Right lobe of liver (tissue), 6 donors: ENCODE measurements around the gene CUEDC1. TPM values are rescaled to one million over a fixed set of nuclear protein-coding genes. Genes with fewer than 3 reads are reported as not detected.

Experiments
- ATAC-seq, 4 donors: fragments of 200-7000 bp; cut with Tn5 transposase; one replicate each; pipeline ENCODE4 v1.9.1; 2020; ENCODE audit warnings: mild to moderate bottlenecking in 4 of 4, moderate library complexity in 4 of 4
- DNase-seq, 3 donors: peaks; one replicate each; pipeline ENCODE4 v3.0.0-alpha.2; 2020
- H3K27ac ChIP-seq, 3 donors: fragments of 200-600 bp; one replicate each; pipeline ENCODE4 v1.8.0; 2022
- H3K27me3 ChIP-seq, 2 donors: fragments of 200-600 bp; one replicate each; pipeline ENCODE4 v1.8.0; 2022
- H3K36me3 ChIP-seq, 4 donors: fragments of 200-600 bp; sonication (generic) in 1 of 4; one replicate each; pipeline versions ENCODE4 v1.5.1 to v1.8.0; 2017 to 2022; ENCODE audit warnings: control low read depth in 1 of 4
- H3K4me1 ChIP-seq, 4 donors: fragments of 200-600 bp; sonication (generic) in 1 of 4; one replicate each; pipeline versions ENCODE4 v1.5.1 to v1.8.0; 2017 to 2022; ENCODE audit warnings: control low read depth in 1 of 4
- H3K4me3 ChIP-seq, 3 donors: fragments of 200-600 bp; one replicate each; pipeline ENCODE4 v1.8.0; 2022
- H3K9me3 ChIP-seq, 4 donors: fragments of 200-600 bp; sonication (generic) in 1 of 4; one replicate each; pipeline versions ENCODE4 v1.5.1 to v1.8.0; 2017 to 2022; ENCODE audit warnings: control low read depth in 1 of 4
- POLR2A ChIP-seq: fragments of 450-650 bp; IDR thresholded peaks from one replicate; pipeline ENCODE4 v1.6.1; 2017; ENCODE audit warnings: antibody characterized with exemption, mild to moderate bottlenecking
- WGBS: methylation state at CpG from one replicate; pipeline ENCODE4 v1.1.6; 2018; ENCODE audit warnings: low coverage, low lambda C conversion rate; ENCODE audit not compliant: insufficient coverage; ENCODE audit errors: missing lambda C conversion rate; 5-methylcytosine and 5-hydroxymethylcytosine counted together
- intact Hi-C, 2 donors: fragments of 100-400 bp; cut with DNase I; formaldehyde crosslinking; loops; one replicate each; pipeline versions ENCODE4 v1.11.2 to v1.14.1; 2022
- total RNA-seq, 6 experiments: library from RNA; depleted of rRNA in 2 of 6; stranded (reverse); fragments of >200 nt in 2 of 6; fragmentation: NEBNext Ultra II Directional in 3 of 6; extraction: Animal tissue kit (Norgen Biotek cat#: 25700) in 3 of 6; gene quantifications; one replicate each; pipeline versions ENCODE4 v1.1.0 to v1.2.4, GENCODE V29; 2016 to 2023
- TF ChIP-seq, protein P1 (sequence below), 4 donors: fragments of 200-600 bp in 3 of 4; fragments of 450-650 bp in 1 of 4; IDR thresholded peaks; one replicate each; pipeline versions ENCODE4 v1.5.1 to v1.8.0; 2016 to 2022; ENCODE audit warnings: antibody characterized with exemption in 4 of 4, mild to moderate bottlenecking in 2 of 4
- donor health status: DM: no; HTN: yes; CAD: no.
- donor health status: DM: no; HTN: no; CAD: no.
- donor health status: DM: no; HTN: no; CAD: no.
- donor health status: DM: no; HTN: yes; CAD: no.
- donor health status: DM: no; HTN: yes; CAD: no.

CUEDC1 gene
- total RNA-seq, 6 experiments from 2014 or later, result 4.0 to 8.5 (median 5.5) TPM

DNA sequence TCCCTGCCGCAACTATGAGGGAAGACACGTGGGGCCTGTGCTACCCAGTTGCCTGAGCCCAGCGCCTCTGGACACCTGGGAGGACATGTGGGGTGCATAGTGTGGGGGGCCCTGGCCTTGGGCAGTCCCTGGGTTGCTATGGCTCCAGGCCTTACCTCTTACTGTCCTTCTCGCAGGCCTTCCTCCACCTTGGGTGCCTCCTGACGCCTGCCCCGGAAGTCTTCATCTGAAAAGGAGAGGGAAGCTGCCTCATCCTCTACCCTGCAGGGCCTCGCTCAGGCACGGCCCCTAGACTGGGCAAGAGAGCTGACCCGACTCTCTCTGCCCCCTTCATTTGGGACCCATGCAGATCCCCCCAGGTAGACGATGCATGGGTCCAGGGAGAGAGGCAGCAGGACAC, 88.9 kb downstream of the CUEDC1 start:
- Histone ChIP-seq H3K27ac (no peak overlapping the region), H3K4me1 (peaks cover 0 to 7% (median 0%) of the 10 kb centered on the region in 4 donors), H3K4me3 (no peak overlapping the region), H3K27me3 (peaks cover 0 to 6% of the 10 kb centered on the region in 2 donors), H3K9me3 (no peaks in the 10 kb centered on the region), H3K36me3 (no peaks in the 10 kb centered on the region)
- WGBS, result 68% methylated on average over 3 of the region's 10 CpGs
- DNase-seq, result no peak
- TF ChIP-seq POLR2A, result no peak
- TF ChIP-seq, protein P1, sequence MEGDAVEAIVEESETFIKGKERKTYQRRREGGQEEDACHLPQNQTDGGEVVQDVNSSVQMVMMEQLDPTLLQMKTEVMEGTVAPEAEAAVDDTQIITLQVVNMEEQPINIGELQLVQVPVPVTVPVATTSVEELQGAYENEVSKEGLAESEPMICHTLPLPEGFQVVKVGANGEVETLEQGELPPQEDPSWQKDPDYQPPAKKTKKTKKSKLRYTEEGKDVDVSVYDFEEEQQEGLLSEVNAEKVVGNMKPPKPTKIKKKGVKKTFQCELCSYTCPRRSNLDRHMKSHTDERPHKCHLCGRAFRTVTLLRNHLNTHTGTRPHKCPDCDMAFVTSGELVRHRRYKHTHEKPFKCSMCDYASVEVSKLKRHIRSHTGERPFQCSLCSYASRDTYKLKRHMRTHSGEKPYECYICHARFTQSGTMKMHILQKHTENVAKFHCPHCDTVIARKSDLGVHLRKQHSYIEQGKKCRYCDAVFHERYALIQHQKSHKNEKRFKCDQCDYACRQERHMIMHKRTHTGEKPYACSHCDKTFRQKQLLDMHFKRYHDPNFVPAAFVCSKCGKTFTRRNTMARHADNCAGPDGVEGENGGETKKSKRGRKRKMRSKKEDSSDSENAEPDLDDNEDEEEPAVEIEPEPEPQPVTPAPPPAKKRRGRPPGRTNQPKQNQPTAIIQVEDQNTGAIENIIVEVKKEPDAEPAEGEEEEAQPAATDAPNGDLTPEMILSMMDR (IDR thresholded peaks at IDR 0.05), result no peak
- intact Hi-C loops, result loop anchor here (10.0 kb wide), 2 partner anchors 128 to 248 kb away; no protein-coding TSS in a partner anchor
- no peak for ATAC-seq

DNA sequence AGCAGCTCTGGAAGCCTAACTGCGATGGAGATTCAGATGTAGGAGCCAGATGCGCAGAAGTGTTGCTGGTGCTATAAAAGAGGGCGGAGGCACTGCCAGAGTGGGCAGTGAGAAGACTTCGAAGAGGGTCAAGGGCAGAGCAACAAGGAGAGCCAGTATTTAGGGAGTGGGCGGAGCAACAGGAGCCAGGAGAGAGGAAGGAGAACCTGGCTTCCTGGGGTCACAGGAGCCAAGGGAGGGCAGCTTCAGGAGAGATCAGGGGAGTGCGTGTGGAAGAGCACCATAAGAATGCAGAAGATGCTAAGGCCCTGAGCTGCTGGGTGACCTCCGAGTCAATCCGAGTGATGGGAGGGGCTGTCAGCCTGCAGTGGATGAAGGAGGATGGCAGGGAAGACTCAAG, 90.9 kb downstream of the CUEDC1 start:
- no peaks in the 10 kb centered on the region for H3K9me3 ChIP-seq
- 83% methylated on average over 8 of the region's 8 CpGs for WGBS
- H3K27ac ChIP-seq, result no peak overlapping the region
- ATAC-seq (no peak), DNase-seq (no peak)
- no peaks in the 10 kb centered on the region for H3K36me3 ChIP-seq
- peaks cover 0 to 6% of the 10 kb centered on the region in 2 donors for H3K27me3 ChIP-seq
- intact Hi-C loops, result loop anchor here (10.0 kb wide), 2 partner anchors 131 to 251 kb away; no protein-coding TSS in a partner anchor
- peaks cover 0 to 8% (median 0%) of the 10 kb centered on the region in 4 donors for H3K4me1 ChIP-seq
- TF ChIP-seq, protein P1 (IDR thresholded peaks at IDR 0.05), result no peak
- TF ChIP-seq POLR2A, result no peak
- H3K4me3 ChIP-seq, result no peak overlapping the region

DNA sequence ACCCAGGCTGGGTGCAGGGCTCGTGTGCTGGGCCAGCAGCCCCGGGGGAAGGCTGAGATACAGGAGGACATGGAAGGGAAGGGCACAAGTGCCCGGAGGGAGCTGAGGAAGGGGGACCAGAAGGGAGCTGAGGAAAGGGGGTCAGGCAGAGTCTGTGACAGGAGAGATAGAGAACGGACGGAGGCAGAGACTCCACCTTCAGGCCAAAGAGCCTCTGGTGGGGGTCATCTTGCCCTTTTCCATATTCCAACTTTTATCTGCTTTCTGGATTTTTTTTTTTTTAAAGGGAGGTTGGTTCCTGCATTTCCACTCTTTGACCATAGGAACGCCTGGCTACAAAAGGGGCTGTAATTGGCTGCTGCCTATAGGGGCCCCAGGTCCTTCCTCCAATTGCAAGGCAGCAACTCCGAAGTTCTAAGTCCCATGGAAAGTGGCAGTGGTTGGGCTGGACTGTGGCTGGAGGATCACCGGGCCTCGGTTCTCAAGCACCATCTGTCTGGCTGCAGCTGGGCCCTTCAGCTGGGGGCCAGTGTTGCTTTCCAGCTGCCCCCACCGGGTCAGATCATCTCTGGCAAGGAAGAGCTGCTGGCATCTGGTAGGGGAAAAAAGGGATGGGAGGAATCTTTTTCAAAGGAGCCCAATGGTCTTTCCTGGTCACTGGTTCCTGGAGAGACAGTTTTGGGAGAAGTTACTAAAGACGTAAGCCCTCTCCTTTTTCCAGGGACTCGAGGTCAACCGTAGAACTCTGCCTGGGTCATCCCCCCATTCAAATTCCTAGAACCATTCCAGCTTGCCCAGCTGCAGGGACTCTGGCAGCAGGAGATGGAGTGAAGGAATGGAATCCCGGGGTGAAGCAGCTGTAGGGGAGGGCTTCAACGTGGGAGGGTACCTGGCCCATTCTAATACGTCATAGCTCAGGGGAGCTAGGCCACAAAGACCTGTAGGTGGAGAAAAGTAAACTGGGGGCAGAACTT, 92.2 kb downstream of the CUEDC1 start:
- Histone ChIP-seq H3K4me1 (peaks cover 0 to 8% (median 0%) of the 10 kb centered on the region in 4 donors), H3K27ac (no peak overlapping the region), H3K9me3 (no peaks in the 10 kb centered on the region), H3K4me3 (no peak overlapping the region), H3K36me3 (no peaks in the 10 kb centered on the region), H3K27me3 (peaks cover 0 to 6% of the 10 kb centered on the region in 2 donors)
- intact Hi-C loops, result loop anchor here (10.0 kb wide), 2 partner anchors 132 to 252 kb away; no protein-coding TSS in a partner anchor
- 82% methylated on average over 13 of the region's 16 CpGs for WGBS
- DNase-seq, result no peak
- ATAC-seq, result no peak
- no peak for TF ChIP-seq POLR2A
- TF ChIP-seq, protein P1 (IDR thresholded peaks at IDR 0.05), result no peak

DNA sequence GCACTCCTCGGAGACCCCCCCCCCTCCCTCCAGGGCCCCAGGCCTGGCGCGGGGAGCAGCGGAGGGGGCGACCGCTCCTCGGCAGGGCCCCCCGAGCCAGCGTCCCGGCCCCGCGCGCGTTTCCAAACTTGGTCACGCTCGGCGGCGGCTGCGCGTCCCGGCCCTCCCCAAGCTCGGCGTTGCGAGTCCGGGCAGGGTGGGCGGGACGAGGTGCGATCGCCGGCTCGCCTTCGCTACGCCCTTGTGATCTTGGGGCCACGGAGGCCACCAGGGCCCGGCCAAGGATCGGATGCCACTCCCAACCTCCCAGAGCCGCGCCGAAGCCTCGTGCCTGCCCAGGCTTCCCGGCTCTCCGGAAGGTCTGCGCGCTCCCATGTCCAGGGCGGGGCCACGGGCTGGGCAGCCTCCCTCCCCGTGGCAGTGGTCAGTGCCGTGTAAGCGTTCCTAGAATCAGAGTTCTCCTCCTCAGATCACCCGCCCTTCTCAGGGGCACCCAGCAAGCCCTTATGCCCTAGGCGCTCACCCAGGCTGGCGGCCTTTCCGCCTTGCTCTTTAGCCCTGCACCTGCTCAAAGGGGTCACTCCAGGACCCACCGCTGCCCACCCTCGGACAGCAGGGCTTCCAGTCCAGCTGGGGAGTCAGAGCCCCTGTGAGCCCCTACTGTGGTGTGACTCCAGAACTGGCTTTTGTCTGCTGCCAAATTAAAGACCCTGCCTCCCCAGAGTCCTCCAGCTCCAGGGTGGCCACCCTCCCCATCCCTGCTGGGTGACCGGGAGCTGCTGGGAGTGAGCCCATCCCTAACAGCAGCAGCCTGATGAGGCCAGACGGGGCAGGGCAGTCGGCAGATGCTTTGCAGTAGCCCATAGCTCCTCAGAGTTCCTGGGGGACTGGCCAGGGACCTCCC, 93.2 kb downstream of the CUEDC1 start:
- peak in 1 of 3 donors; percentile 65 for DNase-seq
- Histone ChIP-seq H3K27me3 (peaks cover 0 to 6% of the 10 kb centered on the region in 2 donors), H3K4me3 (peak overlapping the region; percentile 5 to 49 (median 33)), H3K27ac (peak overlapping the region in 1 of 3 donors; percentile 18), H3K9me3 (no peaks in the 10 kb centered on the region), H3K36me3 (no peaks in the 10 kb centered on the region), H3K4me1 (peaks cover 0 to 8% (median 0%) of the 10 kb centered on the region in 4 donors)
- WGBS, result 60% methylated on average over 1 of the region's 58 CpGs
- TF ChIP-seq POLR2A, result no peak
- TF ChIP-seq, protein P1 (IDR thresholded peaks at IDR 0.05), result no peak
- ATAC-seq, result peak; percentile 58 to 63 (median 62)
- intact Hi-C loops, result loop anchor here (10.0 kb wide), 2 partner anchors 133 to 253 kb away; no protein-coding TSS in a partner anchor
